Ectodermal cell (in vitro differentiated cells): ENCODE results near the gene MAD2L2.
A peak's percentile ranks its signal among the peaks of the same experiment; 100 is the strongest.

Source experiments
- H3K27ac ChIP-seq: 2 replicates; pipeline ENCODE4 v1.7.0; 2013; ENCODE audit warnings: mild to moderate bottlenecking, low read depth, low read length; ENCODE audit not compliant: insufficient read depth, poor library complexity, severe bottlenecking
- H3K27me3 ChIP-seq: 2 replicates; pipeline ENCODE4 v1.7.0; 2013; ENCODE audit warnings: mild to moderate bottlenecking, low read length; ENCODE audit not compliant: insufficient read depth, control insufficient read depth, poor library complexity, severe bottlenecking
- H3K36me3 ChIP-seq: one replicate; pipeline ENCODE4 v1.7.0; 2013; ENCODE audit warnings: low read length; ENCODE audit not compliant: control insufficient read depth, insufficient read depth
- H3K4me1 ChIP-seq: one replicate; pipeline ENCODE4 v1.7.0; 2013; ENCODE audit warnings: low read length; ENCODE audit not compliant: control insufficient read depth, insufficient read depth
- H3K4me3 ChIP-seq: 2 replicates; pipeline ENCODE4 v1.7.0; 2013; ENCODE audit warnings: low read depth, low read length, control low read depth; ENCODE audit not compliant: insufficient read depth
- H3K9me3 ChIP-seq: 2 replicates; pipeline ENCODE4 v1.7.0; 2013; ENCODE audit warnings: mild to moderate bottlenecking, low read length, moderate library complexity; ENCODE audit not compliant: control insufficient read depth
- WGBS, 2 experiments: methylation state at CpG; one replicate each; pipeline ENCODE4 v1.1.7; 2013; ENCODE audit warnings: missing lambda C conversion rate in 2 of 2; 5-methylcytosine and 5-hydroxymethylcytosine counted together

Gene MAD2L2

DNA sequence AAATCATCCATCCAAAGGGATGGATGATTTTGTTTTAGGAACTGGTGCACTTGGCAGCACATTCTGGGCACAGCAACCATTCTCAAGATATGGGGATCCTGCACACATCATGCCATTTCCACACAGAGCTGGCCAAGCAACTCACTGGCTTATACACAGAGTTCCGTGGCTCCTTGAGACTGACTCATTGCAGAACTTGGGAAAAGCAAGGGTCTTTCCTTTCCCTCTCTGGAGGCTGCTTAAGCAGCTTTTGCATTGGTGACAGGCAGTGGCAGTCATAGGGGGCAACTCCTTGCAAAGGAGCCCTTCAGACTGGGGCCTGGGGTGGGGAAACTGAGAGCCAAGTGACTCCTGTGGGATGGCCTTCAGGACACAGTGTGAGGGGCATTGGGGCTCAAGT lies 1.9 kb upstream of the MAD2L2 start:
- 6% methylated on average over 1 of the region's 1 CpG for WGBS, 2 experiments
- Histone ChIP-seq H3K27me3 (no peaks in the 10 kb centered on the region), H3K4me3 (no peak overlapping the region)

DNA sequence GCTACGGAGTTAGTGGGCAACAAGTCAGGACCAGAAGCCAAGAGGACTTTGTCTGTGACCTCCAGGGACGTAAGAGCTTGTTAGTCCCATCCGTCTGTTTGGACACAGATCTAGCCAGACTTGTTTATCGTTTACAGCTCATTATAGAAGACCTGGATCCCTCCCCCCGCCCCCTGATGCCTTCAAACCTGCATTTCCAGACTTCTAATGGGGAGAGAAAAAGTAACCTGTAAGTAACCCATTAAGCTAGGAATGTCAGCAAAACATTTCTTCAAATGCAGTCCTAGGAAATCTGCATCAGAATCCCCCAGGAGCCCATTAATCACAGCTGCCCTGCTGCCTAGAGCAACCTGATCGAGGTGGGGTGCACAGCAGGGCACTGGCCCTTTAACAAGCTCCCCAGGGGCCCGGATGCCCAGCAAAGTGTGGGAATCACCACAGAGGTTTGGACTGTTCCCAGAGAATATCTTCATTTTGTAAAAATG lies 1.4 kb upstream of the MAD2L2 start:
- Histone ChIP-seq H3K27ac (no peak overlapping the region), H3K4me1 (peaks cover 19% of the 10 kb centered on the region), H3K27me3 (no peaks in the 10 kb centered on the region), H3K4me3 (no peak overlapping the region), H3K9me3 (no peaks in the 10 kb centered on the region), H3K36me3 (peaks cover 2% of the 10 kb centered on the region)
- WGBS, 2 experiments, result 5 to 7% methylated on average over 6 to 7 of the region's 7 CpGs

More for the DNA sequence above, 1.9 kb upstream of the MAD2L2 start:
- H3K9me3 ChIP-seq, result no peaks in the 10 kb centered on the region
- no peaks in the 10 kb centered on the region for H3K36me3 ChIP-seq
- peaks cover 19% of the 10 kb centered on the region for H3K4me1 ChIP-seq
- H3K27ac ChIP-seq, result no peak overlapping the region

DNA sequence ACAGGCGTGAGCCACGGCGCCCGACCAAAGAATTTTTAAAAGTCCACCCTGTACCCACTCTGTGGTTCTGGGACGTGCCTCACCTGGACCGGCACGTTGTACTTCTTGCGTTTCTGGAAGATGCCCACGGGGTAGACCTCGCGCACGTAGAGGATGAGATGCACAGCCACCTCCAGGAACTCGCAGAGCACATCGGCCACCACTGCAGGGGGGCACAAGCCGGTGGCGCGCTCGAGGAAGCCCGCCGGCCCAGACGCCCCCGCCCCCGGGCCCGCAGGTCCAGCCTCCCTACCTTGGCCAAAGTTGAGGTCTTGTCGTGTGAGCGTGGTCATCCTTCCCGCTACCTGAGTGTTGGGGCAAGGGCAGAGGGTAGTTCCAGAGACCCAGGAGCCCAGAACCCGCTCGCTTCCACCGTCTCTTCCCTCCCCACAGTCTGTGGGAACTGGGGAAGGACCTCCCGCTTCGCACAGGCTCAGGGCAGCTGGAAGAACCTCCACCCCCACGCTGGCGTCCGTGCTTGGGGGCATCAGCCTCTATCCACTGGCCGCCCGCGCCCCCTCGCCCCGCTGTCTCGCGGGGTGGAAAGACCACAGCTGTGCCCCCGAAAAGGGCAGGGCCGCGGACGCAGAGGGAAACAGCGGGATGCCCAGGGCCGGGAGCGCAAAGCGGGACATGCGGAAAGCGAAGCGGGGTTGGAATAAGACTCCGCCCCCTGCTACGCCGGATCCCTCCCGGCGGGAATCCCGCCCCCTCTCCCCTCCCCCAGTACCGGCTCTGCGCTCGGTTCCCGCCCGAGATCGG lies 478 bp downstream of the MAD2L2 start:
- 3% methylated on average over 65 of the region's 65 CpGs for whole genome bisulfite sequencing, 2 experiments
- Histone ChIP-seq H3K9me3 (no peaks in the 10 kb centered on the region), H3K27ac (peak overlapping the region; percentile 51), H3K4me3 (peak overlapping the region; percentile 91), H3K4me1 (peaks cover 19% of the 10 kb centered on the region), H3K36me3 (peaks cover 17% of the 10 kb centered on the region), H3K27me3 (no peaks in the 10 kb centered on the region)

DNA sequence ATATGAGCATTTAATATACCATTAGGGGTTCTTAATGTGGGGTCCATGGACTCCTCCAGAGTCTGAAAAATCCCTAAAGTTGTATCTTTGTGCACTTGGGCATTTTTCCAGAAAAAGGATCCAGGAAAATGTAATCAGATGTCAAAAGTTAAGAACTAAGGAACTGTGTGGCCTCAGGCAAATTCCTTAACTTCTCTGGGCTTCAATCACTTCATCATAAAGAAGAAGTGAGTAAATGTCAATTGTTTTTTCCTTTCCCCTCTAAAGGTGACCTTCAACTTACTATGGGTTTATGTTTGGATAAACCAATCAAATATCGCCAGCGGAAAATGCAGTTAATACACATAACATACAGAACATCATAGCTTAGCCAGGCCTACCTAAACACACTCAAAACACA lies 2.5 kb downstream of the MAD2L2 start:
- H3K27ac ChIP-seq, result no peak overlapping the region
- WGBS, 2 experiments, result 88 to 97% methylated on average over 2 of the region's 2 CpGs
- peaks cover 32% of the 10 kb centered on the region for H3K36me3 ChIP-seq
- H3K9me3 ChIP-seq, result no peaks in the 10 kb centered on the region
- H3K27me3 ChIP-seq, result no peaks in the 10 kb centered on the region
- peaks cover 19% of the 10 kb centered on the region for H3K4me1 ChIP-seq
- no peak overlapping the region for H3K4me3 ChIP-seq

DNA sequence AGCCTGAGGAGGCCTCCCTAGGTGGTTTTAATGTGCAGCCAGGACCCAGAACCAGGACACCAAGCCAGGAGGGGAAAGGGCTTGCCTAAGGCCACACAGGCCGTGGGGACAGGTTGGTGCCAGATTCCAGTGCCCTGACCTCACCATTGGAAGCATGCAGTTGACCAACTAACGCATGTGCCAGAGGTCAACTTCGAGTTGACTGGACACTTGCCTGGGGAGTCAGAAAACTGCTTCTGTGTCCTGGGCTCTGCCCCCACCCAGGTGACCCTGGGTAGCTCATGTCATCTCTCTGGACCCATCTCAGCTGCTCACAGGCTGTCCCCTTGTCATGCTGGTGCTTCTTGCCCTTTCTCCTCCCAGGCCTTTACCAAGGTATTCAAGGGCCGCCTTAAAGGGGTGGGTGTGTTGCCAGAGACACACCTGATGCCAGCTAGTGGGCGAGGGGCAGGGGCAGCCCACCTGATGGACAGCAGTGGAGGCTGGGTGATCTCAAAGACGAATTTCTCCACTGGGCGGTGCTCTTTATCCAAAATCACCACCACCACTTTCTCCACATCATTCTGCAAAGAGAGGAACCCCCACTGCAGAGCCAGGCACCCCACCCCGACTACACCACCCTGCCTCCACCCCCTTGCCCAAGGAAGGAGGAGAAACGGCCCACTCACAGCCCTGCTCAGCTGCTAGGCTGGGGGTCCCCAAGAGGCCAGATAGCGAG lies 4.4 kb downstream of the MAD2L2 start:
- peaks cover 40% of the 10 kb centered on the region for H3K36me3 ChIP-seq
- 91 to 92% methylated on average over 10 of the region's 10 CpGs for WGBS, 2 experiments
- no peak overlapping the region for H3K27ac ChIP-seq

DNA sequence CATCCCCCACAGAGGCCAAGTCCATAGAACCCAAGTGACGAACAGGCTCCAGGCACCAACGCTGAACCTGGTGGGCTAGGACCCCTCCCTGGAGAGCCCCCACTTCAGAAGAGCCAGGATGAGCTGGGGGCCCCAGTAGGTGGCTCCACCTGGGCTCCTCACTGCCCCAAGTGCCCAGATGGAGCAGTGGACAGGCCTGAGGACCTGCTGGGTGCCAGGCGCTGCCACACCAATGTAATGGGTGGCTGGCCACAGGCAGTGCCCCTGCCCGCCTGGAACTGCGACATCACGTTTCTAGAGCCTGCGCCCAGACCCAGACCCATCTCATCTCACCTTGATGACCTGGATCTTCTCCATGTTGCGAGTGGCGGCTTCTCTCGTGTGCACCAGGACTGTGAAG lies 5.6 kb downstream of the MAD2L2 start:
- H3K36me3 ChIP-seq, result peaks cover 40% of the 10 kb centered on the region

More for the DNA sequence above, 4.4 kb downstream of the MAD2L2 start:
- Histone ChIP-seq H3K9me3 (no peaks in the 10 kb centered on the region), H3K4me3 (no peak overlapping the region), H3K27me3 (no peaks in the 10 kb centered on the region), H3K4me1 (peaks cover 3% of the 10 kb centered on the region)

DNA sequence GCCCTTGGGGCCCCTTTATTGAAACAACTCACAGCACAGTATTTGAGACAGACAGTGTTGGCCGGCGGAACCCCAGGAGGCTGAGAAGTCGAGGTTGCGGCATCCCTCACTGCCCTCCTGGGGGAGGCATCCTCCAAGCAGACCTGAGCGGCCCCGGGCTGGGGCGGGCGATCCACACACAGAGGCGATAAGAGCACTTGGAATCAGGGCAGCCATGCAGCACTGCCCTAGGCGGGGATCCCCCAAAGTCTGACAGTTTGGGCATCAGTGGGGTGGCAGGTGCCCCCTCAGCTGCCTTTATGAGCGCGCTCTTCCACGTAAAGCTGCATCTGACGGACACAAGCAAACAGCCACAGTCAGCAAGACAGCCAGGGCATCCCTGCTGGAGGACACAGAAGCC lies 6.5 kb downstream of the MAD2L2 start:
- Histone ChIP-seq H3K4me1 (no peaks in the 10 kb centered on the region), H3K27ac (no peak overlapping the region), H3K27me3 (no peaks in the 10 kb centered on the region), H3K4me3 (no peak overlapping the region), H3K9me3 (no peaks in the 10 kb centered on the region), H3K36me3 (peaks cover 40% of the 10 kb centered on the region)
- 95 to 97% methylated on average over 14 of the region's 14 CpGs for WGBS, 2 experiments

More for the DNA sequence above, 5.6 kb downstream of the MAD2L2 start:
- H3K9me3 ChIP-seq, result no peaks in the 10 kb centered on the region
- WGBS, 2 experiments, result 96% methylated on average over 10 of the region's 10 CpGs
- H3K4me1 ChIP-seq, result no peaks in the 10 kb centered on the region
- no peak overlapping the region for H3K27ac ChIP-seq
- H3K4me3 ChIP-seq, result no peak overlapping the region
- no peaks in the 10 kb centered on the region for H3K27me3 ChIP-seq

DNA sequence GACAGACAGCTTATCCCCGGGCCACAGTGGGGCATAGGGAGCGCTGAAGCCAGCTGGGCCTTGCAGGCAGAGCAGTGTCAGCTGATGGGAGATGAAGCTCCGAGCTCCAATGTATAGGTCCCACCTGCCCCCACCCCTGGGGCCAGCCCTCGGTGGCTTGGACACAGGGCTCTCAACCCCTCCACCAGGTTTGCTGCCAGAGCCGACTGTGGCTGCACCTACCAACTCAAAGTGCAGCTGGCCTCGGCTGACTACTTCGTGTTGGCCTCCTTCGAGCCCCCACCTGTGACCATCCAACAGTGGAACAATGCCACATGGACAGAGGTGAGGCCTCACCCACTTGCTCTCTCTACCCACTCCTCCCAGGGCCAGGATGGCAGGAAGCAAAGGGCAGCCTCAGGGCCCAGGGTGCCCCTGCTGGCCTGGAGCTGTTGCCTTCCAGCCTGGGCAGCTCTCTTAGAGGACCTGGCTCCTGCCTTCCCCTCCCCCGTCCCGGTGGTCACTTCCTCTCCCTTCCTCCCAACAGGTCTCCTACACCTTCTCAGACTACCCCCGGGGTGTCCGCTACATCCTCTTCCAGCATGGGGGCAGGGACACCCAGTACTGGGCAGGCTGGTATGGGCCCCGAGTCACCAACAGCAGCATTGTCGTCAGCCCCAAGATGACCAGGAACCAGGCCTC lies 7.7 kb downstream of the MAD2L2 start:
- H3K27ac ChIP-seq, result no peak overlapping the region
- no peak overlapping the region for H3K4me3 ChIP-seq
- H3K4me1 ChIP-seq, result no peaks in the 10 kb centered on the region
- WGBS, 2 experiments, result 95 to 96% methylated on average over 14 of the region's 14 CpGs
- peaks cover 40% of the 10 kb centered on the region for H3K36me3 ChIP-seq
- no peaks in the 10 kb centered on the region for H3K27me3 ChIP-seq
- no peaks in the 10 kb centered on the region for H3K9me3 ChIP-seq

DNA sequence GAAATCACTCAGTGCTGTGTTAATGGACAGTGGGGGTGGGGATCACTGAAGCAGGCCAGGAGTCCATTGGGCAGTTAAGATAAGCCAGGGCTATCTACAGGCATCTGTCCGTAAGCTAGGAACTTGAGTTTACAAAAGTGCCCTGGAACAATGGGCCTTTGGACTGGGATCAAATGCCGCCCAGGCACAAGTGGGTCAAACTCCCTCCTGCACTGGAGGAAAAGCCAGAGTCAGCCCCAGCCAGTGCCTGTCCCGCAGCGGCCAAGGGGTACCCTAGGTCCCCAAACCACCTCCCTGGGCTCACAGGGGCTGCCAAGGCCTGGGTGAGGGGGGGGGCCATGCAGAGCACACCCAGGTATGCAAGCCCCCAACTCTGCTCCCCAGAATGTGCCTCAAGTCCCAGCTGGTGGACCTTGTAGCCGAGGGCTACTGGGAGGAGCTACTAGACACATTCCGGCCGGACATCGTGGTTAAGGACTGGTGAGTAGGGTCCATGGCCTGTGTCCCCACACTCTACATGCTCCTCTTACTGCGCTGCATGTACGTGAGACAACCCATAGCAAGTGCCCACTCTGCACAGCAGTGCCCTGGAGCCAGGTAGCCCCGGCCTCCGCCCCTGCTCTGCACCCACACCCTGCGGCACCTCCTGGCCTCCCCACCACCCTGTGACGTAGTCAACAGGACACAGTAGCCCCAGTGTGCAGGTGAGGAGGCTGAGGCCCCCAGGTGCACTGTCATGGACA lies 9.2 kb downstream of the MAD2L2 start:
- Histone ChIP-seq H3K4me3 (no peak overlapping the region), H3K4me1 (no peaks in the 10 kb centered on the region), H3K27ac (no peak overlapping the region), H3K9me3 (no peaks in the 10 kb centered on the region), H3K27me3 (no peaks in the 10 kb centered on the region), H3K36me3 (peaks cover 32% of the 10 kb centered on the region)
- 95 to 97% methylated on average over 14 of the region's 14 CpGs for WGBS, 2 experiments
